OCI-LY7 (cell line): ENCODE results near the gene RTN4. TPM values are rescaled to one million over a fixed set of nuclear protein-coding genes. Genes with fewer than 3 reads are reported as not detected.
"Not testable (repeated sequence)": the region's sequence is repeated elsewhere in the genome, so short reads cannot be mapped to it uniquely, and the experiment has no call there.

ENCODE experiments used
- BruUV-seq: library from RNA; stranded (reverse); fragments of 400-500 nt; replicated peaks from 2 replicates; lab custom pipeline; 2021; lab: Mats Ljungman, UMichigan
- CTCF ChIA-PET: fragments of 300-600 bp; sonication (Branson Sonifier 250); formaldehyde crosslinking; loops from one replicate; lab custom pipeline; 2022; ENCODE audit warnings: antibody characterized with exemption; ENCODE audit not compliant: unreplicated experiment; lab: Charles Lee
- POLR2A ChIA-PET: fragments of 300-600 bp; sonication (Branson Sonifier 250); formaldehyde crosslinking; loops from one replicate; lab custom pipeline; 2022; ENCODE audit warnings: antibody characterized with exemption; lab: Charles Lee
- DNase-seq: peaks from one replicate; pipeline ENCODE4 v3.0.0-alpha.2; 2015; ENCODE audit warnings: low spot score
- H2AFZ ChIP-seq: fragments of 200-600 bp; sonication (generic), shearing (Covaris generic); 2 replicates; pipeline ENCODE4 v1.6.1; 2014; ENCODE audit warnings: mild to moderate bottlenecking, antibody characterized with exemption, low read length, moderate library complexity
- H3K27ac ChIP-seq: fragments of 200-600 bp; sonication (generic); 2 replicates; pipeline ENCODE4 v1.5.1; 2014; ENCODE audit warnings: mixed run types, low read depth, mild to moderate bottlenecking, moderate library complexity, low read length, inconsistent platforms; ENCODE audit not compliant: poor library complexity, severe bottlenecking
- H3K36me3 ChIP-seq: fragments of 200-600 bp; sonication (generic); 2 replicates; pipeline ENCODE4 v1.6.1; 2014; ENCODE audit warnings: mild to moderate bottlenecking, antibody characterized with exemption, low read length, moderate library complexity, mixed read lengths; ENCODE audit not compliant: insufficient read depth
- H3K4me1 ChIP-seq: fragments of 200-600 bp; sonication (generic); 2 replicates; pipeline ENCODE4 v1.5.1; 2014; ENCODE audit warnings: mild to moderate bottlenecking, low read length; ENCODE audit not compliant: insufficient read depth, poor library complexity, severe bottlenecking
- H3K4me2 ChIP-seq: fragments of 200-600 bp; sonication (generic); 2 replicates; pipeline ENCODE4 v1.6.1; 2014; ENCODE audit warnings: mild to moderate bottlenecking, low read length
- H3K4me3 ChIP-seq: fragments of 200-600 bp; sonication (generic); 2 replicates; pipeline ENCODE4 v1.5.1; 2014; ENCODE audit warnings: mild to moderate bottlenecking, low read depth, low read length; ENCODE audit not compliant: poor library complexity, severe bottlenecking
- H3K79me2 ChIP-seq: fragments of 200-600 bp; sonication (generic); 2 replicates; pipeline ENCODE4 v1.6.1; 2016; ENCODE audit warnings: low read depth, mild to moderate bottlenecking, low read length, moderate library complexity, mixed read lengths; ENCODE audit not compliant: insufficient read depth
- H3K9me2 ChIP-seq: fragments of 200-600 bp; sonication (generic); 2 replicates; pipeline ENCODE4 v1.6.1; 2016; ENCODE audit warnings: mild to moderate bottlenecking, low read length, mixed read lengths; ENCODE audit not compliant: insufficient read depth
- H3K9me3 ChIP-seq: fragments of 200-600 bp; sonication (generic); 2 replicates; pipeline ENCODE4 v1.6.1; 2014; ENCODE audit warnings: mild to moderate bottlenecking, mixed run types, low read length, mixed read lengths
- H4K20me1 ChIP-seq: fragments of 200-600 bp; sonication (generic); 2 replicates; pipeline ENCODE4 v1.6.1; 2014; ENCODE audit warnings: mild to moderate bottlenecking, antibody characterized with exemption, low read length, moderate library complexity, mixed read lengths; ENCODE audit not compliant: insufficient read depth
- EZH2phosphoT487 ChIP-seq: fragments of 200-600 bp; sonication (generic); IDR thresholded peaks from 2 replicates; pipeline ENCODE4 v1.6.1; 2018; ENCODE audit warnings: low read depth, borderline replicate concordance, mild to moderate bottlenecking, mixed run types, antibody characterized with exemption, low read length, moderate library complexity, mixed read lengths
- intact Hi-C: fragments of 100-400 bp; cut with micrococcal nuclease; formaldehyde crosslinking; loops from one replicate; pipeline ENCODE4 v1.10.0; 2022; ENCODE audit not compliant: unreplicated experiment
- total RNA-seq, 2 experiments: library from RNA; depleted of rRNA in 1 of 2; stranded (reverse); fragments of >200 nt in 1 of 2; shearing (Covaris generic) in 1 of 2; gene quantifications; 2 replicates each; pipeline ENCODE4 v1.2.3, GENCODE V29; 2014 to 2022
- TF ChIP-seq, protein P1 (sequence below): fragments of 200-600 bp; sonication (generic); conservative IDR thresholded peaks from 2 replicates; pipeline ENCODE4 v1.5.1; 2014; ENCODE audit warnings: mild to moderate bottlenecking, antibody characterized with exemption, low read length, moderate library complexity, mixed read lengths

Gene RTN4
- total RNA-seq, 2 experiments from 2014 or later: 36.5 to 75.2 TPM

DNA sequence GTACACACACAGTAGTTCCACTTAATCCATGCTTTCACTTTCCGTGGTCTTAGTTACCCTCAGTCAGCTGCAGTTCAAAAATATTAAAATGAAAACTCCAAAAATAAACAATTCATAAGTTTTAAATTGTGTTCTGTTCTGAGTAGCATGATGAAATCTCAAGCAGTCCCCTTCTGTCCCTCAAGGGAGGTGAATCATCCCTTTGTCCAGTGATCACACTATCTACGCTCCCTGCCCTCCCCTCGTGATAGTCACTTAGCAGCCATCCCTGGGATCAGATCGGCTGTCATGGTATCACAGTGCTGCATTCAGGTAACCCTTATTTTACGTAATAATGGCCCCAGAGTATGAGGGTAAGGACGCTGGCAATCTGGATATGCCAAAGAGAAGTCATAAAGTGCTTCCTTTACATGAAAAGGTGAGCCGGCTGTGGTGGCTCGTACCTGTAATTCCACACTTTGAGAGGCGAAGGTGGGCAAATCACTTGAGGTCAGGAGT lies 5.8 kb upstream of the RTN4 start:
- TF ChIP-seq, protein P1, sequence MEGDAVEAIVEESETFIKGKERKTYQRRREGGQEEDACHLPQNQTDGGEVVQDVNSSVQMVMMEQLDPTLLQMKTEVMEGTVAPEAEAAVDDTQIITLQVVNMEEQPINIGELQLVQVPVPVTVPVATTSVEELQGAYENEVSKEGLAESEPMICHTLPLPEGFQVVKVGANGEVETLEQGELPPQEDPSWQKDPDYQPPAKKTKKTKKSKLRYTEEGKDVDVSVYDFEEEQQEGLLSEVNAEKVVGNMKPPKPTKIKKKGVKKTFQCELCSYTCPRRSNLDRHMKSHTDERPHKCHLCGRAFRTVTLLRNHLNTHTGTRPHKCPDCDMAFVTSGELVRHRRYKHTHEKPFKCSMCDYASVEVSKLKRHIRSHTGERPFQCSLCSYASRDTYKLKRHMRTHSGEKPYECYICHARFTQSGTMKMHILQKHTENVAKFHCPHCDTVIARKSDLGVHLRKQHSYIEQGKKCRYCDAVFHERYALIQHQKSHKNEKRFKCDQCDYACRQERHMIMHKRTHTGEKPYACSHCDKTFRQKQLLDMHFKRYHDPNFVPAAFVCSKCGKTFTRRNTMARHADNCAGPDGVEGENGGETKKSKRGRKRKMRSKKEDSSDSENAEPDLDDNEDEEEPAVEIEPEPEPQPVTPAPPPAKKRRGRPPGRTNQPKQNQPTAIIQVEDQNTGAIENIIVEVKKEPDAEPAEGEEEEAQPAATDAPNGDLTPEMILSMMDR: no peak
- TF ChIP-seq EZH2phosphoT487: no peak
- intact Hi-C loops: no loop called here

DNA sequence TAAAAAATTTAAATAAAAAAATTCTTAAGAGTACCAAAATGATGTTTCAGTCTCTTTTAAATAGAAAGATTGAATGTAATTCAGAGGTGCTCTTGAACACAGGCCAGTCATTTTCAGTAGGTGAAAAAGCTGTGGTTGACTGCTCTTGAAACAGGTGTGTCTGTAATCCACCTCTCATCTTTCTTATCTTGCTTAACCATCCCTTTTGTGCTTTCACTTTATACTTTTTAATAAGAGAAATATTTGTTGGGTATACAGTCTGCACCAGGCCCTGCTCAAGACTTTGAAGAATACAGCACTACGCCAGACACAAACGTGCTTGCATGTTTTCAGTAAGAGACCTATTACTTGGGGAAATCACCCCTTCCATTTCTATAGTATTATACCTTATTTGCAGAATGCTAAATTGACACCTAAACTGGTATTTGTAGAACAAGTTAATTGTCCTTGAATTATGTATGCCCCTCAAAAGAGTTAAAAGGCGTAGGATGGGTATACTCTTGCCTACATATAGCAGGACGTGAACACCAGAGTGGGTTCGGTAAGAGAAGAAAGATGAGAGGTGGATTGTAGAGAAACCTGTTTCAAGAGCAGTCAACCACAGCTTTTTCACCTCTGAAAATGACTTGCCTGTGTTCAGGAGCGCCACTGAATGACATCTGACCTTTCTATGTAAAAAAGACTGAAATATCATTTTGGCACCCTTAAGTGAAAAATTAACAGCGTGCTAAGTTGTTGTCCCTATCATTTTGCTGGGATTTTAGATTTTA lies 4.0 kb upstream of the RTN4 start:
- H2AFZ ChIP-seq: no peak overlapping the region
- H3K27ac ChIP-seq: no peak overlapping the region
- ChIA-PET CTCF (interaction anchor here (0.5 kb wide), 1 partner anchor 122 kb away, joined by 3 read pairs; no protein-coding TSS in a partner anchor), POLR2A (interaction anchor here (0.6 to 1.2 kb wide), 5 partner anchors 8 to 420 kb away, joined by 3 to 4 read pairs (median 3); no protein-coding TSS in a partner anchor)
- H3K36me3 ChIP-seq: no peaks in the 10 kb centered on the region
- H3K4me1 ChIP-seq: peaks cover 46% of the 10 kb centered on the region
- no TSS peak for BruUV-seq
- no peak for TF ChIP-seq EZH2phosphoT487
- TF ChIP-seq, protein P1: no peak
- H3K4me3 ChIP-seq: no peak overlapping the region
- no peaks in the 10 kb centered on the region for H4K20me1 ChIP-seq
- intact Hi-C loops: no loop called here
- H3K79me2 ChIP-seq: peaks cover 27% of the 10 kb centered on the region; the same call in 1 of the 2 replicates
- no peaks in the 10 kb centered on the region for H3K9me2 ChIP-seq
- H3K9me3 ChIP-seq: no peaks in the 10 kb centered on the region
- peak; percentile 44 for DNase-seq
- H3K4me2 ChIP-seq: peak overlapping the region; percentile 49

More for the DNA sequence above, 5.8 kb upstream of the RTN4 start:
- H2AFZ ChIP-seq: no peak overlapping the region
- no peaks in the 10 kb centered on the region for H3K9me3 ChIP-seq
- peaks cover 46% of the 10 kb centered on the region for H3K4me1 ChIP-seq
- H3K79me2 ChIP-seq: peaks cover 23% of the 10 kb centered on the region; the same call in 1 of the 2 replicates
- H3K27ac ChIP-seq: no peak overlapping the region
- H4K20me1 ChIP-seq: no peaks in the 10 kb centered on the region
- BruUV-seq: no TSS peak
- ChIA-PET POLR2A (no interaction called here), CTCF (no interaction called here)
- peak overlapping the region; percentile 36; the same call in 1 of the 2 replicates for H3K4me2 ChIP-seq
- peak overlapping the region; percentile 1 for H3K4me3 ChIP-seq
- no peak for DNase-seq
- no peaks in the 10 kb centered on the region for H3K9me2 ChIP-seq
- H3K36me3 ChIP-seq: no peaks in the 10 kb centered on the region

DNA sequence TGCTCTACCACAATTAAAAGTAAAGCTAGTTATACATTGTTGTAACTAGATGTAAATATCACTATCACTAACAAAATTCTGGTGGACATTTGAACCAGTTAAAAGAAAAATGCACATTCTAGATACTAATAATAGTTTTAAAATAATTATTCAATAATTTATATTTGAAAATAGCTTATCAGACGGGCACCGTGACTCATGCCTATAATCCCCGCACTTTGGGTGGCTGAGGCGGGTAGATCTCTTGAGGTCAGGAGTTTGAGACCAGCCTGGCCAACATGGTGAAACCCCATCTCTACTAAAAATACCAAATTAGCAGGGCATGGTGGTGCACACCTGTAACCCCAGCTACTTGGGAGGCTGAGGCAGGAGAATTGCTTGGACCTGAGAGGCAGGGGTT lies 3.0 kb upstream of the RTN4 start:
- H3K9me2 ChIP-seq, H3K4me3 ChIP-seq, intact Hi-C loops, BruUV-seq, DNase-seq, H2AFZ ChIP-seq, H3K9me3 ChIP-seq, CTCF ChIA-PET, H3K27ac ChIP-seq, H3K4me2 ChIP-seq, H3K36me3 ChIP-seq, H4K20me1 ChIP-seq: not testable (repeated sequence)
- Histone ChIP-seq H3K79me2 (peaks cover 38% of the 10 kb centered on the region), H3K4me1 (peaks cover 46% of the 10 kb centered on the region)
- POLR2A ChIA-PET: interaction anchor here (0.6 to 1.5 kb wide), 7 partner anchors 9 to 946 kb away, joined by 3 to 4 read pairs (median 3); no protein-coding TSS in a partner anchor
